K562 treated with DMSO at 1 percent for 48 hours (cell line): ENCODE results near the gene CDKN1A. TPM values are rescaled to one million over a fixed set of nuclear protein-coding genes. Genes with fewer than 3 reads are reported as not detected.

ENCODE experiments used
- total RNA-seq: library from RNA; unstranded; fragments of 300-600 nt; gene quantifications from 2 replicates; pipeline ENCODE4 v1.2.3, GENCODE V29; 2022; ENCODE audit warnings: low replicate concordance; ENCODE audit errors: extremely low read depth

Gene CDKN1A
- total RNA-seq = not detected in 2 replicates

GRCh38 chr6:36678488-36679042 lies at the start of gene CDKN1A:
TSS of gene CDKN1A (plus strand) at chr6:36678714. CDS start at chr6:36684102, 5,388 bp downstream.

GRCh38 chr6:36697481-36697903 lies 19.0 kb downstream of the CDKN1A start, which contains the start of gene RAB44:
TSS of gene RAB44 (plus strand) at chr6:36697826. CDS start at chr6:36704236, 6,410 bp downstream.

Other genes with a start within 250 kb of the CDKN1A start
- gene PXT1, start 235.9 kb upstream of the CDKN1A start, total RNA-seq = not detected in 2 replicates
- not detected in 2 replicates for gene KCTD20, start 235.7 kb upstream of the CDKN1A start, total RNA-seq
- not detected in 2 replicates for gene STK38, start 131.2 kb upstream of the CDKN1A start, total RNA-seq
- gene SRSF3, start 84.4 kb upstream of the CDKN1A start, total RNA-seq = not detected in 2 replicates
- gene RAB44, start 19.1 kb downstream of the CDKN1A start, total RNA-seq = not detected in 2 replicates
- gene CPNE5, start 160.7 kb downstream of the CDKN1A start, total RNA-seq = not detected in 2 replicates
- not detected in 2 replicates for gene PPIL1, start 196.1 kb downstream of the CDKN1A start, total RNA-seq
- gene C6orf89, start 207.2 kb downstream of the CDKN1A start, total RNA-seq = not detected in 2 replicates